Keratinocyte (primary cell): ENCODE data around the gene AGRN. TPM values are rescaled to one million over a fixed set of nuclear protein-coding genes. Genes with fewer than 3 reads are reported as not detected.

Experiments
- DNase-seq: peaks from one replicate; pipeline ENCODE4 v3.0.0-alpha.2; 2011; ENCODE audit warnings: low read depth, missing footprints, low spot score
- FAIRE-seq: peaks from 2 replicates; lab custom pipeline; 2011; peaks lifted over from hg19 to GRCh38; lab: Jason Lieb, UNC
- H2AFZ ChIP-seq: 2 replicates; pipeline ENCODE4 v1.6.0; 2012; ENCODE audit warnings: low read length, control low read depth, inconsistent platforms; ENCODE audit not compliant: control insufficient read depth
- H3K27ac ChIP-seq: 2 replicates; pipeline ENCODE4 v1.5.1; 2011; ENCODE audit warnings: low read length; ENCODE audit not compliant: control insufficient read depth, insufficient read depth
- H3K27me3 ChIP-seq: 3 replicates; pipeline ENCODE4 v1.6.0; 2011; ENCODE audit warnings: low read length; ENCODE audit not compliant: control insufficient read depth, insufficient read depth; ENCODE audit errors: extremely low read depth
- H3K36me3 ChIP-seq, 2 experiments: 2 replicates in 1 of 2; 3 replicates in 1 of 2; pipeline ENCODE4 v1.5.1; 2011; ENCODE audit warnings: low read length in 2 of 2, mild to moderate bottlenecking in 1 of 2; ENCODE audit not compliant: control insufficient read depth in 2 of 2, insufficient read depth in 2 of 2; ENCODE audit errors: extremely low read depth in 1 of 2
- H3K4me1 ChIP-seq: 3 replicates; pipeline ENCODE4 v1.5.1; 2011; ENCODE audit warnings: low read length; ENCODE audit not compliant: control insufficient read depth, insufficient read depth; ENCODE audit errors: extremely low read depth
- H3K4me2 ChIP-seq: 3 replicates; pipeline ENCODE4 v1.6.0; 2011; ENCODE audit warnings: low read depth, low read length; ENCODE audit not compliant: control insufficient read depth, insufficient read depth; ENCODE audit errors: extremely low read depth
- H3K4me3 ChIP-seq, 3 experiments: fragments of 200-600 bp in 1 of 3; sonication (generic) in 1 of 3; 2 replicates in 2 of 3; 3 replicates in 1 of 3; pipeline ENCODE4 v1.5.1; 2011 to 2016; ENCODE audit warnings: low read length in 3 of 3, mild to moderate bottlenecking in 3 of 3, control low read depth in 2 of 3, inconsistent platforms in 1 of 3, low read depth in 1 of 3, mixed read lengths in 1 of 3, mixed run types in 1 of 3, moderate library complexity in 1 of 3; ENCODE audit not compliant: control insufficient read depth in 2 of 3, insufficient read depth in 2 of 3; ENCODE audit errors: extremely low read depth in 1 of 3
- H3K79me2 ChIP-seq: 2 replicates; pipeline ENCODE4 v1.6.0; 2012; ENCODE audit warnings: low read length; ENCODE audit not compliant: control insufficient read depth, insufficient read depth
- H3K9ac ChIP-seq: 3 replicates; pipeline ENCODE4 v1.6.0; 2011; ENCODE audit warnings: low read length; ENCODE audit not compliant: control insufficient read depth, insufficient read depth; ENCODE audit errors: extremely low read depth
- H3K9me1 ChIP-seq: 3 replicates; pipeline ENCODE4 v1.6.0; 2011; ENCODE audit warnings: low read length; ENCODE audit not compliant: control insufficient read depth, insufficient read depth; ENCODE audit errors: extremely low read depth
- H3K9me3 ChIP-seq: 2 replicates; pipeline ENCODE4 v1.5.1; 2012; ENCODE audit warnings: low read depth, low read length; ENCODE audit not compliant: control insufficient read depth
- H4K20me1 ChIP-seq: 3 replicates; pipeline ENCODE4 v1.6.0; 2011; ENCODE audit warnings: low read length; ENCODE audit not compliant: control insufficient read depth, insufficient read depth; ENCODE audit errors: extremely low read depth
- EZH2 ChIP-seq: IDR thresholded peaks from one replicate; pipeline ENCODE4 v1.6.1; 2012; ENCODE audit warnings: inconsistent platforms, mild to moderate bottlenecking, low read length, moderate library complexity
- dilution Hi-C: fragments of 300-500 bp; cut with MboI; formaldehyde crosslinking; loops from one replicate; pipeline ENCODE4 v1.7.0; 2020; ENCODE audit warnings: low sequenced_read_pairs; ENCODE audit not compliant: extremely low pct_ligation_motif_present
- polyA plus RNA-seq, 5 experiments: library from polyadenylated mRNA; depleted of rRNA in 3 of 5; stranded (reverse) in 3 of 5; stranded (forward) in 1 of 5; unstranded in 1 of 5; fragments of >200 nt; gene quantifications; 1 replicate in 1 of 5; 2 replicates in 3 of 5; 3 replicates in 1 of 5; pipeline versions ENCODE4 v1.2.1 to v1.2.3, GENCODE V29; 2011 to 2012; ENCODE audit warnings: missing spikeins in 2 of 5, low read depth in 1 of 5, low replicate concordance in 1 of 5
- TF ChIP-seq, protein P1 (sequence below), 3 experiments: IDR thresholded peaks in 1 of 3; conservative IDR thresholded peaks in 1 of 3; optimal IDR thresholded peaks in 1 of 3; 2 replicates in 2 of 3; 3 replicates in 1 of 3; pipeline versions ENCODE3 to v1.5.1; 2011; ENCODE audit warnings: low read length in 3 of 3, mild to moderate bottlenecking in 3 of 3, moderate library complexity in 2 of 3, control low read depth in 1 of 3, inconsistent platforms in 1 of 3; ENCODE audit not compliant: insufficient read depth in 2 of 3; ENCODE audit errors: extremely low read depth in 1 of 3

The AGRN gene
- polyA plus RNA-seq, 1 donor (not counting 4 experiments of a cell fraction or from before 2014, with no cell fraction given), result 72.4 TPM

- Histone ChIP-seq H3K9me3 (no peaks in the 10 kb centered on the region), H3K27me3 (no peaks in the 10 kb centered on the region), H3K79me2 (peaks cover 49% of the 10 kb centered on the region), H2AFZ (no peak overlapping the region), H3K4me3 (peak overlapping the region; percentile 81 to 89 (median 86)), H4K20me1 (no peaks in the 10 kb centered on the region), H3K4me1 (peaks cover 49% of the 10 kb centered on the region), H3K9me1 (no peaks in the 10 kb centered on the region), H3K27ac (peak overlapping the region; percentile 87), H3K9ac (peak overlapping the region; percentile 86), H3K4me2 (peak overlapping the region; percentile 94), H3K36me3 (peaks cover 18 to 20% of the 10 kb centered on the region in 2 experiments)
- dilution Hi-C loops, result no loop called here
- DNase-seq (no peak), FAIRE-seq (no peak)
- no peak for TF ChIP-seq EZH2
- TF ChIP-seq, protein P1, sequence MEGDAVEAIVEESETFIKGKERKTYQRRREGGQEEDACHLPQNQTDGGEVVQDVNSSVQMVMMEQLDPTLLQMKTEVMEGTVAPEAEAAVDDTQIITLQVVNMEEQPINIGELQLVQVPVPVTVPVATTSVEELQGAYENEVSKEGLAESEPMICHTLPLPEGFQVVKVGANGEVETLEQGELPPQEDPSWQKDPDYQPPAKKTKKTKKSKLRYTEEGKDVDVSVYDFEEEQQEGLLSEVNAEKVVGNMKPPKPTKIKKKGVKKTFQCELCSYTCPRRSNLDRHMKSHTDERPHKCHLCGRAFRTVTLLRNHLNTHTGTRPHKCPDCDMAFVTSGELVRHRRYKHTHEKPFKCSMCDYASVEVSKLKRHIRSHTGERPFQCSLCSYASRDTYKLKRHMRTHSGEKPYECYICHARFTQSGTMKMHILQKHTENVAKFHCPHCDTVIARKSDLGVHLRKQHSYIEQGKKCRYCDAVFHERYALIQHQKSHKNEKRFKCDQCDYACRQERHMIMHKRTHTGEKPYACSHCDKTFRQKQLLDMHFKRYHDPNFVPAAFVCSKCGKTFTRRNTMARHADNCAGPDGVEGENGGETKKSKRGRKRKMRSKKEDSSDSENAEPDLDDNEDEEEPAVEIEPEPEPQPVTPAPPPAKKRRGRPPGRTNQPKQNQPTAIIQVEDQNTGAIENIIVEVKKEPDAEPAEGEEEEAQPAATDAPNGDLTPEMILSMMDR (optimal IDR thresholded peaks at IDR 0.05 in 1 of 3, IDR thresholded peaks at IDR 0.05 in 1 of 3, conservative IDR thresholded peaks at IDR 0.05 in 1 of 3; ENCODE audit: extremely low read depth in 1 of 3, insufficient read depth in 2 of 3, low read length in 3 of 3), result no peak
Measured at GRCh38 chr1:1021010-1021919, 1.3 kb downstream of the AGRN start.

DNA sequence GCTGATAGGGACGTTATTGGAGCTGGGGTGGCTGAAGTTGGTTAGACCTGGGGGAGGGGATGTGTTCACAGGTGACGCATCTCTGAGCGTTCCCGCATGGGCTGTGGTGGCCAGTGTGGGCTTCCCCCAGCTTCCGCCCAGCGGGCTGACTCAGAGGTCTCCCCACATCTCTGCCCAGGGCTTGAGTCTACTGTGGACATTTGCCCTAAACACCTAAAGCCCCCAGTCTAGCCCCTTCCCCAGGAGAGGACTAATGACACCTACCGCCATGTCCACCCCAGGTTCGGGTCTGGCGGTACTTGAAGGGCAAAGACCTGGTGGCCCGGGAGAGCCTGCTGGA lies 2.0 kb downstream of the AGRN start:
- Histone ChIP-seq H3K4me3 (peak overlapping the region; percentile 81 to 89 (median 86)), H3K4me1 (peaks cover 50% of the 10 kb centered on the region), H3K9me3 (no peaks in the 10 kb centered on the region), H2AFZ (no peak overlapping the region), H3K79me2 (peaks cover 56% of the 10 kb centered on the region), H3K36me3 (peaks cover 19 to 26% of the 10 kb centered on the region in 2 experiments), H3K9me1 (no peaks in the 10 kb centered on the region), H3K27ac (peak overlapping the region; percentile 87), H3K27me3 (no peaks in the 10 kb centered on the region), H3K9ac (peak overlapping the region; percentile 86), H3K4me2 (peak overlapping the region; percentile 94), H4K20me1 (no peaks in the 10 kb centered on the region)
- TF ChIP-seq EZH2, result no peak
- TF ChIP-seq, protein P1 (optimal IDR thresholded peaks at IDR 0.05 in 1 of 3, IDR thresholded peaks at IDR 0.05 in 1 of 3, conservative IDR thresholded peaks at IDR 0.05 in 1 of 3; ENCODE audit: extremely low read depth in 1 of 3, insufficient read depth in 2 of 3, low read length in 3 of 3), result no peak
- FAIRE-seq (peak; percentile 51), DNase-seq (no peak)
- dilution Hi-C loops, result no loop called here
